HepG2 (cell line): ENCODE measurements around the gene TAF4B. TPM values are rescaled to one million over a fixed set of nuclear protein-coding genes. Genes with fewer than 3 reads are reported as not detected.

Experiments
- BRD4 ChIP-seq: sonication (generic); formaldehyde crosslinking; IDR thresholded peaks from 2 replicates; pipeline ENCODE4 v1.4.0; 2020; ENCODE audit warnings: missing genetic modification reagents
- NR3C1 ChIP-seq: sonication (generic); formaldehyde crosslinking; IDR thresholded peaks from 2 replicates; pipeline ENCODE4 v1.4.0; 2020; ENCODE audit warnings: missing genetic modification reagents
- RNF219 ChIP-seq: sonication (generic); formaldehyde crosslinking; IDR thresholded peaks from 2 replicates; pipeline ENCODE4 v1.5.0; 2020; ENCODE audit warnings: mild to moderate bottlenecking, missing genetic modification reagents
- SNAPC2 ChIP-seq: sonication (generic); formaldehyde crosslinking; IDR thresholded peaks from 2 replicates; pipeline ENCODE4 v1.8.1; 2022; ENCODE audit warnings: mild to moderate bottlenecking, missing genetic modification reagents
- THRA ChIP-seq: sonication (generic); formaldehyde crosslinking; IDR thresholded peaks from 2 replicates; pipeline ENCODE4 v1.4.0; 2020; ENCODE audit warnings: missing genetic modification reagents, borderline replicate concordance
- ZBTB44 ChIP-seq: sonication (generic); formaldehyde crosslinking; IDR thresholded peaks from 2 replicates; pipeline ENCODE4 v1.4.0; 2020; ENCODE audit warnings: missing genetic modification reagents
- ZNF687 ChIP-seq: sonication (generic); formaldehyde crosslinking; IDR thresholded peaks from 2 replicates; pipeline ENCODE4 v1.5.1; 2020; ENCODE audit warnings: mild to moderate bottlenecking, missing genetic modification reagents, moderate library complexity
- ZNF839 ChIP-seq: sonication (generic); formaldehyde crosslinking; IDR thresholded peaks from 2 replicates; pipeline ENCODE4 v1.4.0; 2020; ENCODE audit warnings: missing genetic modification reagents, mild to moderate bottlenecking, borderline replicate concordance
- polyA plus RNA-seq, 8 experiments: library from polyadenylated mRNA; depleted of rRNA in 3 of 8; stranded (reverse) in 7 of 8; unstranded in 1 of 8; fragments of >200 nt; fragmentation: Illumina TruSeq in 4 of 8; extraction: Trizol in 4 of 8; gene quantifications; 2 replicates each; pipeline versions ENCODE4 v1.2.1 to v1.2.3, GENCODE V29; 2011 to 2016; ENCODE audit warnings: low read depth in 4 of 8, missing spikeins in 1 of 8, mixed read lengths in 1 of 8; ENCODE audit not compliant: insufficient read depth in 1 of 8
- total RNA-seq, 5 experiments: library from RNA; depleted of rRNA; stranded (reverse); fragments of >200 nt; fragmentation: Illumina TruSeq; extraction: Trizol; gene quantifications; 2 replicates each; pipeline ENCODE4 v1.2.3, GENCODE V29; 2016; ENCODE audit warnings: low read depth in 1 of 5

TAF4B gene
- total and polyA plus RNA-seq, 2 of the 13 experiments (the other 11 are each of a cell fraction or from before 2014, with no cell fraction given), result 2.2 to 3.8 TPM

GRCh38 chr18:26397019-26397418 lies 170.8 kb downstream of the TAF4B start (continued):
- TF ChIP-seq NR3C1 (CRISPR knock-in tag) (no peak), ZBTB44 (CRISPR knock-in tag) (no peak), ZNF839 (CRISPR knock-in tag) (no peak), ZNF687 (CRISPR knock-in tag) (no peak), BRD4 (no peak), THRA (no peak), SNAPC2 (no peak), RNF219 (no peak)
- TF ChIP-seq, all 625 proteins: peak for 0
